Activated CD4-positive, alpha-beta T cell treated with anti-CD3 and anti-CD28 coated beads, Interleukin-2, amount 50 U/mL, for 1 hour (primary cell): ENCODE measurements around the gene LBX1.

ENCODE experiments used
- DNase-seq: peaks from one replicate; pipeline ENCODE4 v3.0.0-alpha.2; 2020

The LBX1 gene

GRCh38 chr10:101241840-101242707 lies 12.8 kb upstream of the LBX1 start:
- no peak for DNase-seq

GRCh38 chr10:101238732-101239105 lies 9.5 kb upstream of the LBX1 start:
- DNase-seq: no peak

DNA sequence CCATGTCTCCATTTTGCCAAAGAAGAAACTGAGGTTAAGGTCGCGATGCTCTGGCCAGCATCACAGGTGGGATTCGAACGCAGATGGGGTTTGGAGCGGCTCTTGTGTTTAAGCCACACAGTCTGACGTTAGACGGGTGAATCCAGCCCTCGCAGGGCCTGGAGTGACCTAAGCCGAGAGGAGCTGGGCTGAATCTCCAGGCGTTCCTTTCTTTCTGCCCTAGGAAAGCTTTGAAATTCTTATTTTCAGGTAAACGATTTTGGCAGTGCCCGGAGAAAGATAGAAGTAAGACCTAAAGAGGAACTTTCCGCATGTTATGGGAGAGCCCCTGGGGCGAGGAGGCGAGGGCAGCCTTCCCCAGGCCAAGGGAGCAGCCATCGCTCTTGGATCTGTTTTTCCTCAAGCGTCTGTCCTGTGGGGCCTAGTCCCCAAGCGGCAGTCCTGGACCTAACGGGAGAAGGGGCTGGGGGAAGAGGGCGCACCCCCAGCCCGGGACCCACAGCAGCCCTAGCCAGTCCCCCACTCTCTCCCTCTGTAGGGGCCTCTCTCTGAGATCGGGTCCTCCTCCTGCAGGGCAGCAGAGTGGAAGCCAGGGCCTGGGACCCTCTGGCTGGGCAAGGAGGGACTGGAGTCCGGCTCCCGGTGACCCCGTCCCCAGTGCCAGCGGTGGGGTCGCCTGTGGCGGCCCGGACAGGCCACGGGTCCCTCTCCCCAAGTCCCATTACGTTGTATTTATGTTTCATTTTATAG lies 8.9 kb upstream of the LBX1 start:
- no peak for DNase-seq

DNA sequence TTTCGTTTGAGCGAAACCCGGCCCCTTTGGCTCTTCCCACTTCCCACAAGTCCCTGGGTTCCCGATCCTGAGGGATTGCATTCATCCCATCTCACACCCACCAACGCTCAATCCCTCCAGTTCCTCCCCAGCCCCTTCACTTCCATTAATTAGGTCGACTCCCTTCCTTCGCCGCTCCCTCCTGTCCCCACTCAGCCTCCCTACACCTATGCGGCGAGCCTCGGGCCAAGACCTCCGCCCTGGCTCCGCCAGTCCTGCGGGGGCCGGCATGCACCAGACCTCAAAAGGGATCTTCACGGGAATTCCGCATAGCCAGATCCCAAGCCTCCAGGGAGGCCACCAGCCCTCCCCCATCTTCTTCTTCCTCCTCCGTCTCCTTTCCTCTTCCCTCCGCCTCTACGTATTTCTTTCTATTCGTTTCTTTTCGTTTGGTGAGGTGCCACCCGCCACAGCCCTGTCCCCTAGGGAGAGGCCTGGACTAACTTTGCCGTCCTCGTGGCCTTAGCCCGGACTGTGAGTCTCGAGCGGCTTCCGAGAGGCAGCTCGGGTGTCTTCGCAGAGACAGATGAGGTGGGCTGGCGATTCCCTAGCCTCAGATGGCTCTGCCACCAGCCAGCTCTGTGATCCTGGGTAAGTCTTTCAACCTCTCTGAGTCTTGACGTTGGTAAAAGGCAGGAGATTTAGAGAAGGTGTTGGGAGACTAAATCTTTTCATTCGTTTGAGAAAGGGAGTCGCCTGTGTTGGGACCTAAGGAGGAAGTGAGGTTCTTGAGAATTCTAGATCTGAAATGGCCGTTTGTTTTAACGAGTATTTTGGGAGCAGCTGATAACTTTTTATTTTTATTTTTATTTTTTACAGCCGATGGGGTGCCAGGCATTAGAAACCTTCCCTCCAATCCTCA lies 8.1 kb upstream of the LBX1 start:
- no peak for DNase-seq

GRCh38 chr10:101236376-101237080 lies 7.3 kb upstream of the LBX1 start:
- DNase-seq: no peak

GRCh38 chr10:101235766-101236165 lies 6.5 kb upstream of the LBX1 start:
- DNase-seq: no peak

DNA sequence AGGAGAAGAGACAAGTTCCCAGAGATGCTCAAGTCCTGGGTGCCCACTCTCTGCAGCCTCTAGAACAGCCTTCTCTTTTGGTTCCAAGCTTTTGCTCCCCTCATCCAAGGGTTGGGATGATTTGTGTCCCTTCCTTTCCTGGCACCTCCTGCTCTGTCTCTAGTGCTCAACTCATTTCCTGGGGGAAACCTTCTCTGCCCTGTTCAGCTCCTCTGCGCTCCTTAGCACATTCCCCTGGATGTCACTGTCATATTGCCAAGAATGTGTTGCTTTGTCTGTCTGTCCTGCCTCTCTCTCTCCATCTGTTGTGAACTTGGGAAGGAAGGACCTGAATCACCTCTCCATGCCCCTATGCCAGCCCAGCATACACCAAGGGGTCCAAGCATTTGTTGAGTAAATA lies 5.1 kb upstream of the LBX1 start:
- no peak for DNase-seq

DNA sequence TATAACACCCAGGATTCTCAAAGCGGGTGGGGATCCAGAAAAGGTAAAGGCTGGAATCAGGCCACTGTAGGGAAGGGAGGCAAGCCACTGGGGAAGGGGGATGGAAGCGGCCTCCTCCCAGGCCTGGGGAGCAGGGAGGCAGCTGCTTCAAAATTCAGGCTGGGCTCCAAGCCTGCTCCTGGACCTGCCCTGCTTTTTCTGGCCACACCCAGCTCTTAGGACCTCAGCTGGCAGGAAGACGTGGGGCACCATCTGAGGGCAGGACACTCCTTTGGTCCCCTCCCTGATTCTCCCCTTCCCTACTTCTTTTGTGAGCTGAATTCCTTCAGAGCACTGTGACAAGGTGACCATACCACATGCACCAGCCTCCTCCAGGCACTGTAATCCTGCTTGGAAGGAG lies 4.6 kb upstream of the LBX1 start:
- no peak for DNase-seq

DNA sequence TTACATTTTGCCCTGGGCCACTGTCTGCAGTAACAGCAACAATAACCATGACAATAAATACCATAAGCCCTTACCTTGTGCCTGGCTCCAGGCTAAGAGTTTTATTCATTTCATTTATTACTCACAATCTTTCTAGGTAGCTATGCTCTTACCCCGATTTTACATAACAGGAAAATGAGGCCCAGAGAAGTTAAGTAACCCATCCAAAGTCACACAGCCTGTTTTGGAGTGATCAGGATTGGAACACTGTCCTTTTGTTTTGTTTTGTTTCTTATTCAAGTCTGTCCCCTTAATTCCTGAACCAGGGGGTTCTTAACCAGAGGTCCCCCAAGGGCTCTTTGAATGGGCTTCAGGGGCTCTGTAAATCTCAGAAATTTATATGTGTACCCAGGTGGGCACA lies 4.2 kb upstream of the LBX1 start:
- DNase-seq: no peak

DNA sequence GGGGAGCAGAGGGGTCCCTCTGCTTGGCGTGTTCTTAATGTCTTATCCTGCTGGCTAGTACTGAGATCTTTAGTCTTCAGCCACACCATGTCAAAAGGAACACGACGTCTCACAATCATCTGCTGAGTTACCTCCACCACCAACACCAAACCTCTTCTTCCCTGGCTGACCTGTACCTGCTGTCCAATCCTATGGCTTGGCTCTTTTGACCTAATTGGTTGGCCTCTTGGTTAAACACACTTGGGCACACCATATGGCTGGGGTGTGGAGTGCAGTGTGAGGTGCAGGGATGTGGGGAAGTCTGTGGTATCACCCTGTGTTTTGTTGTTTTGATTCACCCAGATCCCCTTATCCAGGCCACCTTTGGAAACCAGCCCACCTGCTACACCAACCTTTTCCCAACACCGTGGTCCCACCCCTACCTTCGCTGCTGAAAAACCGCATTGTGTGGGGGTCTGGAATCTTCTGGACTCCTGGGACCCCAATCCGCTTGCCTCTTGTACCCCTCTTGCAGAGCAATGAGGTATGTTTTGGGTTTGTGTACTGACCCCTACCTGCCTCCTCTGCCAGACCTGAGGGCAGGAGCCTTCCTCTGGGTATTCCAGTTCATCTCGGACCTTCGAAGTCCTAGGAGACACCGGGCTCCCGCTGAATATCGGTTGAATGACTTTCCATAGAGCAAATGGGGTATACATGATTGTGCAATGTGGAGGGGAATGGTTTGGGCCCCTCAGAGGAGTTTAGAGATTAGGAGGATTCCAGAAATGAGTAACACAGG lies 2.8 kb upstream of the LBX1 start:
- DNase-seq: no peak

DNA sequence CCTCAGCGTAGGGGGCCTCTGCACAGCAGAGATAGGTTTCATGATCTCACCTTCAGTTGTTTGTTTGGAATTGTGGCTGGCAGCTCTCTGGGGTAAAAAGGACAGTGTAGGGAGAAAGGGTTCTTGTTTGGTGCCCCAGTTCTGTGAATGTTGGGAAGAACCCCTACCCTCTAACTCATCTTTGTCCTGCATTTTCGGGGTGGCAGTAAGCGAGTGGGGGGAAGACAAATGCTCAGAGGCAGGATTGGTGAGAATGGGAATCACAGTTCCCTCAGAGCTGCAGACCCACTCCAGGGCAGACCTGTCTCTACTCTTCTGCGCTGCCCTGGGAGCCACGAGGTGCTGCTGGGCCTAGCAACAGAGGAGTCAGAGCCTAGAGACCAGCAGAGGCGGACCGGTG lies 1.8 kb upstream of the LBX1 start:
- no peak for DNase-seq

GRCh38 chr10:101230183-101230917 lies 1.1 kb upstream of the LBX1 start:
- DNase-seq: no peak

DNA sequence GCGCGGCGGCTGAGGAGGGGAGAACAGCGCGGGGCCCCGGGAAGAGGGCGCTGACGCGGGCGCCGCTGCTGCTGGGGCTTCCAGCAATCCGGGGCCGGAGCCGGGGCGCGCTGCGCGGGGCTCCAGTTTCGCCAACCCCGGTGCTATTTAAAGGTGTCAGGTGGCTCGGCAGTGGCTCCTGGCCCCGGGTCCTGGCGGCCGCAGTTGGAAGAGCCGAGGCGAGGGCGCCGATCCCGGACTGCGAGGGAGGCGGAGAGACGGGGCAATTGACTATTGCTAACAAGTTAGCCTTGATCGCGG lies 347 bp downstream of the LBX1 start:
- DNase-seq: no peak

GRCh38 chr10:101228153-101228965 lies 904 bp downstream of the LBX1 start:
- no peak for DNase-seq

DNA sequence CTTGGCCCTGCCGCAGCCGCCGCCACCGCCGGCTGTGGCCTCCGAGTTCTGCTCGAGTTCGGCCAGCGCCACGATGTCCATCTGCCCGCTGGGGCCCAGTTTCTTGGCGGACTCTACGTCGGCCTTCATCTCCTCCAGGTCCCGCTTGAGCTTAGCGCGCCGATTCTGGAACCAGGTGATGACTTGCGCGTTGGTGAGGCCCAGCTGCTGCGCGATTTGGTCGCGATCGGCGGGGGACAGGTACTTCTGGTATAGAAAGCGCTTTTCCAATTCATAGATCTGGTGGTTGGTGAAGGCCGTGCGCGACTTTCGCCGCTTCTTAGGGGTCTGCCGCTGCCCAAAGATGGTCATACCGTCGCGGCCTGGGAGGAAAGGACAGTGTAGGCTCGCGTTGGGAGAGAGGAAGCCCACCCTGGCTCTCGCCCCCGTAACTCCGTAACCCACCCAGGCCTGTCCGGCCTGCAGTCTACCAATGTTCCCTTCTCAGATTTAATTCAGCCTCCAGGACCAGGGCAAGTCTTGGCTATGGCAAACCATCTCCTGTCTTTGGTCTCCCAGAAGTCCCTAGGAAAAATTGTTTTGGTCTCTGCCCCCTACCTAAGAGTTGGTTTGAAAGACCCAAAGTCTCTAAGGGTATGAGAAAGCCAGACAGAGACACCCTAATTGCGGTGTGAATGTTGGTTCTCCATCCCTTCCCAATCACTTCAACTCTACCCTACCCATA lies 1.7 kb downstream of the LBX1 start:
- no peak for DNase-seq

- DNase-seq: no peak
Observed at GRCh38 chr10:101226491-101227428, 2.5 kb downstream of the LBX1 start.

GRCh38 chr10:101225846-101226421 lies 3.3 kb downstream of the LBX1 start:
- no peak for DNase-seq
